BE2C (cell line): Measurements from ENCODE around the gene FECH.
A peak's percentile ranks its signal among the peaks of the same experiment; 100 is the strongest.

ENCODE experiments used
- DNase-seq: peaks from one replicate; pipeline ENCODE4 v3.0.0-alpha.2; 2020
- H3K27me3 ChIP-seq: fragments of 250-450 bp; sonication (Bioruptor Pico); 2 replicates; pipeline ENCODE4 v1.5.1; 2020; ENCODE audit warnings: mild to moderate bottlenecking
- H3K36me3 ChIP-seq: fragments of 250-450 bp; sonication (Bioruptor Pico); 2 replicates; pipeline ENCODE4 v1.5.1; 2020; ENCODE audit warnings: mild to moderate bottlenecking
- H3K4me1 ChIP-seq: fragments of 250-450 bp; sonication (Bioruptor Pico); 2 replicates; pipeline ENCODE4 v1.5.1; 2020
- H3K4me3 ChIP-seq: 2 replicates; pipeline ENCODE4 v1.5.1; 2011; ENCODE audit warnings: low read depth, low read length
- H3K9me3 ChIP-seq: fragments of 250-450 bp; sonication (Bioruptor Pico); 2 replicates; pipeline ENCODE4 v1.5.1; 2020
- CTCF ChIP-seq: IDR thresholded peaks from 2 replicates; pipeline ENCODE4 v1.5.1; 2012; ENCODE audit warnings: mild to moderate bottlenecking, low read depth, low read length

FECH gene

GRCh38 chr18:57574866-57575265 lies 11.6 kb downstream of the FECH start:
- Histone ChIP-seq H3K27me3 (no peaks in the 10 kb centered on the region), H3K36me3 (no peaks in the 10 kb centered on the region), H3K9me3 (no peaks in the 10 kb centered on the region), H3K4me1 (no peaks in the 10 kb centered on the region), H3K4me3 (no peak overlapping the region)
- no peak for DNase-seq
- TF ChIP-seq CTCF: no peak

GRCh38 chr18:57570162-57570561 lies 16.3 kb downstream of the FECH start:
- no peaks in the 10 kb centered on the region for H3K9me3 ChIP-seq
- no peak overlapping the region for H3K4me3 ChIP-seq
- H3K4me1 ChIP-seq: no peaks in the 10 kb centered on the region
- TF ChIP-seq CTCF: no peak
- no peak for DNase-seq
- no peaks in the 10 kb centered on the region for H3K36me3 ChIP-seq
- no peaks in the 10 kb centered on the region for H3K27me3 ChIP-seq

GRCh38 chr18:57569133-57569532 lies 17.4 kb downstream of the FECH start:
- Histone ChIP-seq H3K4me3 (no peak overlapping the region), H3K9me3 (no peaks in the 10 kb centered on the region), H3K4me1 (no peaks in the 10 kb centered on the region), H3K36me3 (no peaks in the 10 kb centered on the region), H3K27me3 (no peaks in the 10 kb centered on the region)
- TF ChIP-seq CTCF: no peak
- no peak for DNase-seq

GRCh38 chr18:57561728-57562423 lies 24.6 kb downstream of the FECH start:
- no peaks in the 10 kb centered on the region; the same call in 1 of the 2 replicates for H3K4me1 ChIP-seq
- H3K27me3 ChIP-seq: no peaks in the 10 kb centered on the region
- TF ChIP-seq CTCF: peak; percentile 67
- DNase-seq: peak; percentile 29
- H3K4me3 ChIP-seq: no peak overlapping the region
- H3K36me3 ChIP-seq: no peaks in the 10 kb centered on the region
- H3K9me3 ChIP-seq: no peaks in the 10 kb centered on the region

- no peak for TF ChIP-seq CTCF
- Histone ChIP-seq H3K27me3 (no peaks in the 10 kb centered on the region), H3K9me3 (no peaks in the 10 kb centered on the region), H3K4me3 (no peak overlapping the region), H3K4me1 (no peaks in the 10 kb centered on the region; the same call in 1 of the 2 replicates), H3K36me3 (no peaks in the 10 kb centered on the region)
- no peak for DNase-seq
These were observed 25.2 kb downstream of the FECH start for GRCh38 chr18:57561261-57561660.

- Histone ChIP-seq H3K27me3 (no peaks in the 10 kb centered on the region), H3K4me3 (no peak overlapping the region), H3K9me3 (no peaks in the 10 kb centered on the region), H3K4me1 (no peaks in the 10 kb centered on the region; the same call in 1 of the 2 replicates), H3K36me3 (no peaks in the 10 kb centered on the region)
- DNase-seq: no peak
- TF ChIP-seq CTCF: no peak
These were observed 27.2 kb downstream of the FECH start for GRCh38 chr18:57559314-57559713.
